SK-N-SH (cell line): Measurements from ENCODE around the gene LSM7.

Experiments used
- EP300 ChIP-seq, 2 experiments: IDR thresholded peaks; 2 replicates each; pipeline versions ENCODE4 v1.4.0 to v1.6.1; 2012; ENCODE audit warnings: borderline replicate concordance in 1 of 2, low read depth in 1 of 2, low read length in 1 of 2
- RFX5 ChIP-seq: IDR thresholded peaks from 2 replicates; pipeline ENCODE4 v1.6.1; 2012; ENCODE audit warnings: mild to moderate bottlenecking, improper control_type of control experiment, low read length
- TF ChIP-seq, protein P1 (sequence below): fragments of 150-350 bp; IDR thresholded peaks from 2 replicates; pipeline ENCODE4 v1.6.1; 2016; ENCODE audit warnings: mild to moderate bottlenecking, low read depth, low read length
- TF ChIP-seq, protein P2 (sequence below): fragments of 200-600 bp; sonication (generic); IDR thresholded peaks from 2 replicates; pipeline ENCODE4 v1.6.1; 2017; ENCODE audit warnings: antibody characterized with exemption, mild to moderate bottlenecking, moderate library complexity

DNA sequence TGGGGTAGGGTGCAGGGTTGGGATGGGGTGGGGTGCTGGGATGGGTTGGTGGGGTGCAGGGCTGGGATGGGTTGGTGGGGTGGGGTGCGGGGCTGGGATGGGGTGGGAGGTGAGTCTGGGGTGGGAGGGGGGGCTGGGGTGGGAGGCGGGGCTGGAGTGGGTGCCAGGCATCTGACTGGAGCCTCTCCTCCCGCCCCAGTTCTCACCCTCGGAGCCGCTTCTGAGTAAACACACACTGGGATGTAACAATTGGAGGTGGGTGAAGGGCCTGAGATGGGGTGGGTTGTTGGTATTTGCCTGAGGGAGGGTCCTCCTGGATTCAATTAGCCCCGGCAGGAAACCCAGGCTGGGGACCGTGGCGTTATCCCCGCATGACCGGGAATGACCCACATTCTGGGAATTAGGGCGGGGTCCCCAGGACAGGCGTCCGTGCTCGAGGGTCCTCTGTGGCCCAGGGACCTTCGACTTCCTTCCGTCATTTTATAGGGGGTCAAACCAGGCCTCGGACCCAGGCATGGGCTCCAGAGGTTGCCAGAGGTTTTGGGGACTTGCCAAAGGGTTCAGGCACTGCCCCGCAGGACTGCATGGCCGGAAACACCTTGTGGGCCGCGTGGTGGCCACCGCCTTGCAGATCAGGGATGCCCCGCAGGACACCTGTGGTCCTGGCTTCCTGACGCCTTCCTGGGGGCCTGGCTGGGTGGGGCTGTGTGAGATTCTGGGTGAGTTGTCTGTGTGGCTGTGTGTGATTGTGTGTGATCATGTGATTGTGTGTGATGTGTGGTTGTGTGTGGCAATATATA, 33.1 kb upstream of the LSM7 start:
- TF ChIP-seq, protein P1, sequence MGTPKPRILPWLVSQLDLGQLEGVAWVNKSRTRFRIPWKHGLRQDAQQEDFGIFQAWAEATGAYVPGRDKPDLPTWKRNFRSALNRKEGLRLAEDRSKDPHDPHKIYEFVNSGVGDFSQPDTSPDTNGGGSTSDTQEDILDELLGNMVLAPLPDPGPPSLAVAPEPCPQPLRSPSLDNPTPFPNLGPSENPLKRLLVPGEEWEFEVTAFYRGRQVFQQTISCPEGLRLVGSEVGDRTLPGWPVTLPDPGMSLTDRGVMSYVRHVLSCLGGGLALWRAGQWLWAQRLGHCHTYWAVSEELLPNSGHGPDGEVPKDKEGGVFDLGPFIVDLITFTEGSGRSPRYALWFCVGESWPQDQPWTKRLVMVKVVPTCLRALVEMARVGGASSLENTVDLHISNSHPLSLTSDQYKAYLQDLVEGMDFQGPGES, result no peak
- TF ChIP-seq EP300 (IDR thresholded peaks at IDR 0.05; ENCODE audit: borderline replicate concordance in 1 of 2, low read depth in 1 of 2, low read length in 1 of 2) (no peak), RFX5 (no peak)
- TF ChIP-seq, protein P2, sequence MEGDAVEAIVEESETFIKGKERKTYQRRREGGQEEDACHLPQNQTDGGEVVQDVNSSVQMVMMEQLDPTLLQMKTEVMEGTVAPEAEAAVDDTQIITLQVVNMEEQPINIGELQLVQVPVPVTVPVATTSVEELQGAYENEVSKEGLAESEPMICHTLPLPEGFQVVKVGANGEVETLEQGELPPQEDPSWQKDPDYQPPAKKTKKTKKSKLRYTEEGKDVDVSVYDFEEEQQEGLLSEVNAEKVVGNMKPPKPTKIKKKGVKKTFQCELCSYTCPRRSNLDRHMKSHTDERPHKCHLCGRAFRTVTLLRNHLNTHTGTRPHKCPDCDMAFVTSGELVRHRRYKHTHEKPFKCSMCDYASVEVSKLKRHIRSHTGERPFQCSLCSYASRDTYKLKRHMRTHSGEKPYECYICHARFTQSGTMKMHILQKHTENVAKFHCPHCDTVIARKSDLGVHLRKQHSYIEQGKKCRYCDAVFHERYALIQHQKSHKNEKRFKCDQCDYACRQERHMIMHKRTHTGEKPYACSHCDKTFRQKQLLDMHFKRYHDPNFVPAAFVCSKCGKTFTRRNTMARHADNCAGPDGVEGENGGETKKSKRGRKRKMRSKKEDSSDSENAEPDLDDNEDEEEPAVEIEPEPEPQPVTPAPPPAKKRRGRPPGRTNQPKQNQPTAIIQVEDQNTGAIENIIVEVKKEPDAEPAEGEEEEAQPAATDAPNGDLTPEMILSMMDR, result no peak
